NCI-H526 (cell line): ENCODE results near the gene WNT4.

Experiments
- DNase-seq, 2 experiments: peaks; one replicate each; lab custom pipeline; 2025; lab: John Stamatoyannopoulos, UW

Gene WNT4

GRCh38 chr1:22143065-22144033, at the start of gene WNT4:
Gene WNT4, minus strand, starts transcription at chr1:22143097. Its CDS starts 175 bp downstream, at chr1:22142922.
- peak in 1 of 2 experiments; percentile 53 for DNase-seq

- no peak for DNase-seq
These were observed 47.8 kb upstream of the WNT4 start for GRCh38 chr1:22190731-22191130.

DNA sequence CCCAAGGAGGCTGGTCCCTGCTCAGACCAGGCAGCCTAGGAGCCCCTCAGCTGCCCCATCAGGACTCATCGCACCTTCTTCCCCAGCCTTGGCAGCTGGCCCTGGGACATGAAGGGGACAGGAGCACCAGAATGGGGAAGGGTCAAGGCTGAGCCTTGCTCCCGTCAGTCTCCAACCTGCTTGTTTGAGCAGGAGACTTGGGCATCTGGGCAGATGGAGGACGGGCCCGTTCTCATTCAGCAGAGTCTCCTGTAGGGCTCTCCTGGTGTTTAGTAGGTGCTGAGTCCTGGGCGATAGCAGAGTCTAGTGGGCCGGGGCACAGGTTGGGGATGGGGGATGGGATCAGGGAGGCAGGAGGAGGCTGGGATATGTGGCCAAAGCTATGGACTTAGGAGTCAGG, 47.4 kb upstream of the WNT4 start:
- DNase-seq = no peak

DNA sequence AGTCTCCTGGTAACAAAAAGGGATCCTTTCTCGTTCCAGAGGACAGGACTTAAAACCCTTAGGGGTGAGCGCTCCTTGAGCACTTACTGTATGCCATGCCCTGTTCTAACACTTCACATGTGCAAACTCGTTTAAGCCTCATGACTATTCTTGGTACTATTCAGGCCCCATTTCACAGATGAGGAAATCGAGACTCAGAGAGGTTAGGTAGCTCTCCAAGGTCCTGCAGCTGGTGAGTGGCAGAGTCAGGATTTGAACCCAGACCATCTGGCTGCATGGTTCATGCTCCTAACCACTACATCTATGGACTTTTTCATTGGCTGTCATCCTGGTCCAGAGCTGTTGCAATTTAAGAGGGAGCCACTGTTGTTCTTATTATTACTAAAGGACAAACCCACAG, 46.7 kb upstream of the WNT4 start:
- DNase-seq = no peak

DNA sequence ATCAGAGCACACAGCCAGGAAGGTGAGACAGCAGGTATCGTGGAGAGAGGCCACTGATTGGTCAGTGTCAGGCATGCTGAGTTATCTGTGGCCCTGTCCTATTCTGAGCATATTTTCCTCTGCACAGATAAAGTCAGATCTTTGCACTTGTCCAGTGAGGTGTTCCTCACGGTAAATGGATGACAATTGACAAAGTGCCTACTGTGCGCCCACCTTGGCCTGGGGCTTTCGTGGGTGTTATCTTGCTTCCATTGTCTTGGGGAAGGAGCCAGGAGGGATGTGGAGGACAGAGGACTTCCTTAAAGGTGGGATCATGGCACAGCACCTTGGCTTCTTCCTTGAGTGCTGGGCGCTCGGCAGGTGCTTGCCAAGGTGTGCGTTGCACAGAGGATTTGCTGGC, 46.0 kb upstream of the WNT4 start:
- no peak for DNase-seq

GRCh38 chr1:22188436-22188835, 45.5 kb upstream of the WNT4 start:
- DNase-seq = no peak

GRCh38 chr1:22186311-22186710, 43.4 kb upstream of the WNT4 start:
- no peak for DNase-seq

- DNase-seq = peak; percentile 59 to 62
These were observed 42.2 kb upstream of the WNT4 start for GRCh38 chr1:22184892-22185612.

DNA sequence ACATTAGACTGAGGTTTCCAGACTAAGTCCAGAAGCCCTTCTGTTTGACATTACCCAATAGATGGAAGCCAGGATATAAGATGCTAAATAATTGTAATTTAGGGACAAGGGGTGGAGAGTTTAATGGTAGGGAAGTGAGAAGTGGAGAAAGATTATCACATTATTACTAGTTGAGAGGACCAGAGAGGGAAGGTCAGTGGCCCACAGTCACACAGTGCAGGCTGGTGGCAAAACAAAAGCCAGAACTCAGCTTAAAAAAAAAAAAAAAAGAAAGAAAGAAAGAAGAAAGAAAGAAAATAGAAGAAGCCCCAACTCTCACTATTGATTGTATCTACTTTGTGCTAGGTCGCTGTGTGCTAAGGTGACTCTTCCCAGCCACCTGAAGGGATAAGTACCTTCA, 41.6 kb upstream of the WNT4 start:
- no peak for DNase-seq

DNA sequence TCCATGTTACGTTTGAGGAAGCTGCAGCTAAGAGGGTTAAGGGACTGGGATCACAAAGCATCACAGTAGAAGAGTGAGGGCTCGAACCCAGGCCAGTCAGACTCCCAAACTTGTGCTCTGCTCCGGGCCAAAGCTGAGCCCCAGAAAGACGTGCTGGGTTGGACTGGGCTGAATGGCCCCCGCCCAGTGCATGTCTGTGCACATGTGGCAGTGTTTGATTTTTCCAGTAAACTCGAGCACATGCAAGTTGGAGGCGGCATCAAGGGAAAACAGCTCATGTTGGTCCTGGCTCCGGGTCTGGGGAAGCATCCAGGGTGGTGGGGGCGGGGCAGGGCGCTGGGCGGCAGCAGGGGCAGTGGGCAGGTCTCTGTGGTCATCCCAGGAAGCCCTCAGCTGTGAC, 39.8 kb upstream of the WNT4 start:
- DNase-seq = no peak

DNA sequence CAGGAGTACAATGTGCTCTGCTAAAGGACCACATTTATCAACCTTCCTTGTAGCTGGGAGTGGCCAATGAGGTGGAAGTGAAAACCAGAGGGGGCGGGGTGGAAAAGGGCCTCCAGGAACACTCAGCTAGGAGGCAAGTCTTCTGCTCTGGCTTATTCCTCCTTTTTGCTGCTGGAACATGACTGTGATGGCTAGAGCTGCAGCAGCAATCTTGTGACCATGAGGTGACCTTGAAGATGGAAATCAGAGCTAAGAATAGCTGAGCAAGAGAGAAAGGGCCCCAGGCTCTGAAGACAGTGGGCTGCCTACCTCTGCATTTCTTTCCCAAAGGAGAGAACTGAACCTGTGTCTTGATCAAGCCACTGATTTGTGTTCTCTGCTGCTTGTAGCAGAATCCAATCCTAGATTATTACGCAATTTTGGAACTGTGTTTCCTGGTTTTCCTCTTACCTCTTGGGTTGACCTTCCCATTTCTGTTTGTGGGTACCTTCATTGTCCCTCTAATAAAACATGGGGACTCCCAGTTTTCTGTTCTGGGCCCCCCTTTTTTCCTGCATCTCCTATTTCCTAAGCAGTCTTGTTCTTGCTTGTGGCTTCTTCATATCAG, 36.4 kb upstream of the WNT4 start:
- no peak for DNase-seq

DNA sequence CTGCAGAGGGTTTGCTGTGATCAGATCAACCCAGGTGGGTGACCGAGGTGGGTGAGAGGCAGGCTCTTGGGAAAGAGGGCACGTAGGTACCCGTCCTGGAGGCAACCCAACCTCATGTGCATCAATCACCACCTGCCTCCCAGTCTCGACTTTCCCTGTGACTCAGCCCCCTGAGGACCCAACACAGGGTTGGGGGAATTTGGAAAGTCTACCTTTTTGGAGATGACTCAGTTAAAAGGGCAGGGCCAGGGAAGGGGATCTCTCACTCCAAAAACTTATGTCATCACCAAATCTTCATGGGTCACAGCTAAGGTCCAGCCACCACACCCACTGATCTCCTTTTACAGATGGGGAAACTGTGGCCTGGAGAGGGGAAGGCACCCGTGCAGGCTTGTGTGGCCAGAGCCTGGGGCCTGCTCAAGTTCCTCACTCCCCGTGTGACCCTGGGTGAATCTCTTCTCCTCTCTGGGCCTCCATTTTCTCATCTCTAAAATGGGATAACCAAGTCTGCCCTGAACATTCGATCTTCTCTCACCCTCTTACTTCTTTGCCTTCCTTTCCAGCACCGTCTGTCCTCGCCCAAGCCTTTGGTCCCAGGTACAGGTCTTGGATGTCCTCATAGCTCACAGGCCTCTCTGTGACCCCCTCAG, 34.6 kb upstream of the WNT4 start:
- no peak for DNase-seq

- DNase-seq = no peak
These were observed 33.4 kb upstream of the WNT4 start for GRCh38 chr1:22176258-22176657.

DNA sequence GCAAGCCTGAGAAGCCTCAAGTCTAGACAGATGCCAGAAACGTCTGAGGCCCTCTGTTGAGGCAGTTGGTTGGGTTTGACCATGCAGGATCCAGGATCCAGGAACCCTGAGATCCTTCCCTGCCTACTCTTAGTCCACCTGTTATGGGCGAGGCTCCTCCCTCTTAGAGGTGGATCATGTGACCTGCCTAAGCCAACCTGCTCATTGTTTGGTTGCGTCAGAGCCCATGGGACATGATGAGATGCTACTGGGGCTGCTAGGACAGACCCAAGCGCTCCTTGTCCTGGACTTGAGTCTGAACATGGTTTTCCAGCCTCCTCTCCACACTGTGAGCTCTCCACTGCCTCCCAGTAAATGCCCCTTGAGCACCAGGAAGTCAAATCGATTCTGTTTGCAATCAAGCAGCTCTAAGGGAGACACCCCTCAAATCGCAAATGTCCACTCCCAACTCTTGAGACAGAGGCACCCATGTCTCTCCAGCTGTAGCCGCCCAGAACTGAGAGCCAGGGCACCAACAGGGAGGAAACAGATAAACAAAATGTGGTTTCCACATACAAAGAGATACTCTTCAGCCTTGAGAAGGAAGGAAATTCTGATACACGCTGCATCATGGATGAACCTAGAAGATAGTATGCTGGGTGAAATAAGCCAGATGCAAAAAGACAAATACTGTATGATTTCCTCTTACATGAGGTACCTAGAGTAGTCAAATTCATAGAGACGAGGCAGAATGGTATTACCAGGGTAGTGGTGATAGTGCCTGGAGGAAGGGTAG, 31.7 kb upstream of the WNT4 start:
- DNase-seq = no peak

GRCh38 chr1:22171951-22172715, 29.2 kb upstream of the WNT4 start:
- DNase-seq = no peak

DNA sequence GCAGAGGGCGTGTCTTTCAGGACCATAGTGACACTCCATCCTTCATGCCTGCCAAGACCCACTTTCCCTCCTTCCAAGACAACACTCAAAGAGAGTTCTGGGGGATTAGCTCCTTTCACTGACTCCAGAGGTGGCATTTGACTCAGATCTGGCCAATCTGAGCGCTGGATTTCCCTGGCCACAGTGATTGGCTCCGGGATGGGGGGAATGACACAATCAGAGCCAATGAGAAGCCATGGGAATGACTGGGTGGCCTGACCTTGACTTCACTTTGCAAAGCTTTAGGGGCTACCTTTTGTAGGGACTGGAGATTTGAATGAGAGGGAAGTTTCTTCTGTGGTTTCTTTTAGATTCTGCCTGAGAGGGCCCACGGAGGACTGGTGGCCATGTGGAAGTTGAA, 26.9 kb upstream of the WNT4 start:
- no peak for DNase-seq

- no peak for DNase-seq
These were observed 25.6 kb upstream of the WNT4 start for GRCh38 chr1:22168412-22168973.

DNA sequence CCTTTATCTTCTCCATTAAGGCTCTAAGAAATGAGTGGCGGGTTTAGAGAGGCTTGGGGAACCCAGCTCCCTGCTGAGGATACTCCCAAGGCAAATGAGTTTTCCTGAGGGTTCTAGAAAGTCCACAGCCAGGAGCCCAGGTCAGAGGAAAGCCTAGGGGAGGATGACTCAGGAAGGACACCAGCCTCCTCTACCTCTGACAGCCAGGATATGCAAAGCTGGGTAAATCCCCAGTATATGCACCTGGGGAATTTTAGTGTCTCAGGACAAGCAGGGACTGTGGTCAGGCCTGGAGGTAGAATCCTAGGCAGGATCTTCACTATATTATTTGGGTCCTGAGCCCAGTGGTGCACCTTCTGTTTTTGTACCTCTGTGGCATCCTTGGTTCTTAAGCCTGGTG, 23.5 kb upstream of the WNT4 start:
- DNase-seq = peak in 1 of 2 experiments; percentile 48

GRCh38 chr1:22164841-22165808, 22.2 kb upstream of the WNT4 start:
- no peak for DNase-seq
